Measurements from ENCODE around the gene AOAH. TPM values are rescaled to one million over a fixed set of nuclear protein-coding genes. Genes with fewer than 3 reads are reported as not detected.

AOAH gene
- total and polyA plus RNA-seq, 2 donors (not counting 3 experiments of a cell fraction or from before 2014, with no cell fraction given): not detected

- H3K9ac ChIP-seq (replicated peaks; ENCODE audit: extremely low read depth, insufficient read depth, low read length): no peak overlapping the region
- CTCF ChIA-PET: no interaction called here
- no peak overlapping the region for H3K4me2 ChIP-seq (ENCODE audit: insufficient read depth, low read length)
- H4K20me1 ChIP-seq (replicated peaks; ENCODE audit: control insufficient read depth, extremely low read depth, insufficient read depth, low read length): no peaks in the 10 kb centered on the region
- no peaks in the 10 kb centered on the region for H3K4me1 ChIP-seq (ENCODE audit: control insufficient read depth, extremely low read depth, insufficient read depth, low read length)
- no peak for FAIRE-seq
- intact Hi-C loops (cut with micrococcal nuclease): no loop called here
- dilution Hi-C loops (cut with MboI; ENCODE audit: extremely low pct_ligation_motif_present, low sequenced_read_pairs): no loop called here
- no peak overlapping the region for H2AFZ ChIP-seq (ENCODE audit: low read depth, low read length)
- H3K79me2 ChIP-seq (ENCODE audit: control insufficient read depth, insufficient read depth, low read length): no peaks in the 10 kb centered on the region
- no peak for DNase-seq (ENCODE audit: low read depth, low spot score)
- no peak overlapping the region for H3K4me3 ChIP-seq (replicated peaks in 1 of 3; ENCODE audit: insufficient read depth in 1 of 3, low read depth in 1 of 3, low read length in 3 of 3)
- H3K27ac ChIP-seq (ENCODE audit: insufficient read depth, low read depth, low read length): no peak overlapping the region
- no TSS peak for BruUV-seq (replicated peaks)
- no peaks in the 10 kb centered on the region for H3K27me3 ChIP-seq (ENCODE audit: control insufficient read depth in 2 of 2, insufficient read depth in 2 of 2, low read length in 2 of 2)
- no peaks in the 10 kb centered on the region for H3K9me1 ChIP-seq (replicated peaks; ENCODE audit: control insufficient read depth, extremely low read depth, insufficient read depth, low read length)
- H3K36me3 ChIP-seq (ENCODE audit: control insufficient read depth in 2 of 2, extremely low read depth in 1 of 2, insufficient read depth in 2 of 2, low read length in 2 of 2): no peaks in the 10 kb centered on the region
- TF ChIP-seq GATA2 (IDR thresholded peaks at IDR 0.05; ENCODE audit: insufficient read depth, insufficient read length, low read depth, low read length): no peak
- no peak for TF ChIP-seq FOS (IDR thresholded peaks at IDR 0.05; ENCODE audit: borderline replicate concordance, insufficient read depth, low read length)
- no peak for TF ChIP-seq POLR2AphosphoS5 (IDR thresholded peaks at IDR 0.05; ENCODE audit: insufficient read depth, low read depth, low read length)
- no peak for TF ChIP-seq CTCF (IDR thresholded peaks at IDR 0.05; ENCODE audit: extremely low read depth in 1 of 2, insufficient read depth in 1 of 2, low read depth in 1 of 2, low read length in 2 of 2)
- no peak for TF ChIP-seq MAX (IDR thresholded peaks at IDR 0.05; ENCODE audit: insufficient read depth, insufficient read length)
- no peak for TF ChIP-seq POLR2A (IDR thresholded peaks at IDR 0.05; ENCODE audit: low read depth, low read length)
- no peak for TF ChIP-seq MYC (IDR thresholded peaks at IDR 0.05; ENCODE audit: low read depth, low read length)
- TF ChIP-seq EZH2 (IDR thresholded peaks at IDR 0.05; ENCODE audit: borderline replicate concordance, low read depth, low read length, severe bottlenecking): no peak
- TF ChIP-seq JUN (IDR thresholded peaks at IDR 0.05; ENCODE audit: borderline replicate concordance, insufficient read depth, insufficient read length, low read depth): no peak
- POLR2A ChIA-PET: no interaction called here
- H3K9me3 ChIP-seq (replicated peaks; ENCODE audit: control insufficient read depth, insufficient read depth, low read length): no peaks in the 10 kb centered on the region
Measured at GRCh38 chr7:36515847-36516246, 208.4 kb downstream of the AOAH start.

All from endothelial cell of umbilical vein (primary cell).